ENCODE results near the gene LRRC74B.
"Not testable (repeated sequence)": the region's sequence is repeated elsewhere in the genome, so short reads cannot be mapped to it uniquely, and the experiment has no call there.

Gene LRRC74B

DNA sequence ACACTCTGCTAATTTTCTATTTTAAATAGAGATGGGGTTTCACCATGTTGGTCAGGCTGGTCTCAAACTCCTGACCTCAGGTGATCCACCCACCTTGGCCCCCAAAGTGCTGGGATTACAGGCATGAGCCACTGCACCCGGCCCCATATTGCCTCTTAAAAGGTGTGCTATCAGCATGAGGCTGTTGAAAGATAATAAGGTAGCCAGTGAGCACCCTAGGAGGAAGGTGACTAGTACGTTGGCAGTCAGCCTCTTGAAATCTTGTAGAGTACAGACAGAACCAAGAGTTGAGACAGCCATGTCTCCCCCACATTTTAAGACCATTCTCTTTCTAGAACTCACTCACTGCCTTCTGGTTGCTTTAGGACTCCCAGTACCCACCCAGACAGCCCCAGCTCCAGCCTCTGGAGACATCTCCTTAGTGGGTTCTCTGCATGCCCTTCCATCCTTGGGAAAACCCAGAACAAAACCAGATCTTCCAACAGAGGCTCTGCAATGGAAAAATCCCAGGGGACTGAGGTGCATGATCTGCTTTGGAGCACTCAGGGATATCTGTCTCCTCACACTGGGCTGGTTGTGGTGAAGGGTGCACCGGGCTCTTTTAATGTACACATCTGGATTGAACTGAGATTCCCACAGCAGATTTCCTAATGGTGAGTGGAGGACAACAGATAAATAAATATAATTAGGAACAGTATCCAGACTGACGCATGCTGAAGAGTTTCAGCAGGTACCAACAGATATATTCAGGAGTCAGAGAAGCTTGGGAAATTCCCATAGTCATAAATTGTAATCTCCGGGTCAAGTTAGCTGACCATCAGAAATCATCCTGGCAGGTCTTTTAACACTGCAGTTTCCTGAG, 49.4 kb downstream of the LRRC74B start:
- H3K9ac ChIP-seq (ENCODE audit: insufficient read length, low read depth), result no peak overlapping the region
- H3K9me3 ChIP-seq (ENCODE audit: insufficient read depth, low read length), result no peaks in the 10 kb centered on the region
- H3K4me1 ChIP-seq (ENCODE audit: insufficient read depth, insufficient read length), result no peaks in the 10 kb centered on the region
- H3K4me3 ChIP-seq (ENCODE audit: insufficient read length, low read depth), result no peak overlapping the region
- no peak for DNase-seq (ENCODE audit: low read depth, low spot score)
- H3K27me3 ChIP-seq (ENCODE audit: insufficient read depth, insufficient read length), result no peaks in the 10 kb centered on the region
- no peak for TF ChIP-seq ZNF274 (IDR thresholded peaks at IDR 0.05; ENCODE audit: low read depth, low read length)
- TF ChIP-seq YY1 (IDR thresholded peaks at IDR 0.05; ENCODE audit: insufficient read depth, insufficient read length), result no peak
- TF ChIP-seq SUZ12 (IDR thresholded peaks at IDR 0.05; ENCODE audit: extremely low read depth, insufficient read depth, insufficient read length), result no peak
- no peaks in the 10 kb centered on the region for H3K36me3 ChIP-seq (ENCODE audit: insufficient read depth, insufficient read length, low read length)

GRCh38 chr22:21095773-21096107, 50.0 kb downstream of the LRRC74B start:
- no peak for DNase-seq (ENCODE audit: low read depth, low spot score)
- Histone ChIP-seq H3K9me3 (ENCODE audit: insufficient read depth, low read length) (no peaks in the 10 kb centered on the region), H3K36me3 (ENCODE audit: insufficient read depth, insufficient read length, low read length) (no peaks in the 10 kb centered on the region), H3K4me1 (ENCODE audit: insufficient read depth, insufficient read length) (no peaks in the 10 kb centered on the region), H3K9ac (ENCODE audit: insufficient read length, low read depth) (no peak overlapping the region), H3K4me3 (ENCODE audit: insufficient read length, low read depth) (no peak overlapping the region), H3K27me3 (ENCODE audit: insufficient read depth, insufficient read length) (no peaks in the 10 kb centered on the region)
- TF ChIP-seq YY1 (IDR thresholded peaks at IDR 0.05; ENCODE audit: insufficient read depth, insufficient read length) (no peak), SUZ12 (IDR thresholded peaks at IDR 0.05; ENCODE audit: extremely low read depth, insufficient read depth, insufficient read length) (no peak), ZNF274 (IDR thresholded peaks at IDR 0.05; ENCODE audit: low read depth, low read length) (no peak)

- not testable (repeated sequence) for DNase-seq (ENCODE audit: low read depth, low spot score); H3K9ac ChIP-seq (ENCODE audit: insufficient read length, low read depth); H3K9me3 ChIP-seq (ENCODE audit: insufficient read depth, low read length); H3K36me3 ChIP-seq (ENCODE audit: insufficient read depth, insufficient read length, low read length); H3K4me3 ChIP-seq (ENCODE audit: insufficient read length, low read depth); H3K27me3 ChIP-seq (ENCODE audit: insufficient read depth, insufficient read length); H3K4me1 ChIP-seq (ENCODE audit: insufficient read depth, insufficient read length)
Observed at GRCh38 chr22:21096878-21097277, 51.1 kb downstream of the LRRC74B start.

DNA sequence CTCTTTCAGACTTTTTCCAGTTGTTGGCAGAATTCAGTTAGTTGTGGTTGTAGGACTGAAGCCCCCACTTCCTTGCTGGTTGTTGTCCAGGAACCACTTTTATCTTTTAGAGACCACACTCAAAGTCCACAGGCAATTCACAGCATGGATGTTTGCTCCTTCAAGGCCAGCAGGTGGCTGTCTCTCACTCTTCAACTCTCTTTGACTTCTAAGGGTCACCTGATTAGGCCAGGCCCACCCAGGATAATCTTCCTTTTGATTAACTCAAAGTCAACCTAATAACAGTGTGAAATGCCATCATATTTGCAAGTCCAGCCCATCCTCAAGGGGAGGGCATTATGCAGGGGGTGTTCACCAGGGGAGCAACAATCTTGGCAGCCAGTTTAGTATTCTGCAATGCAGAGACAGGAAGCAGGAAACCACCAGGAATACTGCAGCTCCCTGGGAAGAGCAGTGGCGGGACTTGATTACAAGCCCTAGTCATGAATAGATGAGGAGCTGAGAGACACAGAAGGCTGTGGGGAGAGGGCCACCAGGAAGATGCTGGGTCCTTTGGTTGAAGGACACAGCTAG, 52.4 kb downstream of the LRRC74B start:
- Histone ChIP-seq H3K27me3 (ENCODE audit: insufficient read depth, insufficient read length) (no peaks in the 10 kb centered on the region), H3K9ac (ENCODE audit: insufficient read length, low read depth) (no peak overlapping the region), H3K4me3 (ENCODE audit: insufficient read length, low read depth) (no peak overlapping the region), H3K4me1 (ENCODE audit: insufficient read depth, insufficient read length) (no peaks in the 10 kb centered on the region), H3K36me3 (ENCODE audit: insufficient read depth, insufficient read length, low read length) (no peaks in the 10 kb centered on the region), H3K9me3 (ENCODE audit: insufficient read depth, low read length) (no peaks in the 10 kb centered on the region)
- TF ChIP-seq SUZ12 (IDR thresholded peaks at IDR 0.05; ENCODE audit: extremely low read depth, insufficient read depth, insufficient read length) (no peak), YY1 (IDR thresholded peaks at IDR 0.05; ENCODE audit: insufficient read depth, insufficient read length) (no peak)
- no peak for DNase-seq (ENCODE audit: low read depth, low spot score)

GRCh38 chr22:21099578-21099977, 53.8 kb downstream of the LRRC74B start:
- Histone ChIP-seq H3K36me3 (ENCODE audit: insufficient read depth, insufficient read length, low read length) (no peaks in the 10 kb centered on the region), H3K4me1 (ENCODE audit: insufficient read depth, insufficient read length) (no peaks in the 10 kb centered on the region), H3K27me3 (ENCODE audit: insufficient read depth, insufficient read length) (no peaks in the 10 kb centered on the region), H3K9ac (ENCODE audit: insufficient read length, low read depth) (no peak overlapping the region), H3K4me3 (ENCODE audit: insufficient read length, low read depth) (no peak overlapping the region), H3K9me3 (ENCODE audit: insufficient read depth, low read length) (no peaks in the 10 kb centered on the region)
- TF ChIP-seq ZNF274 (IDR thresholded peaks at IDR 0.05; ENCODE audit: low read depth, low read length) (no peak), SUZ12 (IDR thresholded peaks at IDR 0.05; ENCODE audit: extremely low read depth, insufficient read depth, insufficient read length) (no peak), YY1 (IDR thresholded peaks at IDR 0.05; ENCODE audit: insufficient read depth, insufficient read length) (no peak)
- no peak for DNase-seq (ENCODE audit: low read depth, low spot score)

DNA sequence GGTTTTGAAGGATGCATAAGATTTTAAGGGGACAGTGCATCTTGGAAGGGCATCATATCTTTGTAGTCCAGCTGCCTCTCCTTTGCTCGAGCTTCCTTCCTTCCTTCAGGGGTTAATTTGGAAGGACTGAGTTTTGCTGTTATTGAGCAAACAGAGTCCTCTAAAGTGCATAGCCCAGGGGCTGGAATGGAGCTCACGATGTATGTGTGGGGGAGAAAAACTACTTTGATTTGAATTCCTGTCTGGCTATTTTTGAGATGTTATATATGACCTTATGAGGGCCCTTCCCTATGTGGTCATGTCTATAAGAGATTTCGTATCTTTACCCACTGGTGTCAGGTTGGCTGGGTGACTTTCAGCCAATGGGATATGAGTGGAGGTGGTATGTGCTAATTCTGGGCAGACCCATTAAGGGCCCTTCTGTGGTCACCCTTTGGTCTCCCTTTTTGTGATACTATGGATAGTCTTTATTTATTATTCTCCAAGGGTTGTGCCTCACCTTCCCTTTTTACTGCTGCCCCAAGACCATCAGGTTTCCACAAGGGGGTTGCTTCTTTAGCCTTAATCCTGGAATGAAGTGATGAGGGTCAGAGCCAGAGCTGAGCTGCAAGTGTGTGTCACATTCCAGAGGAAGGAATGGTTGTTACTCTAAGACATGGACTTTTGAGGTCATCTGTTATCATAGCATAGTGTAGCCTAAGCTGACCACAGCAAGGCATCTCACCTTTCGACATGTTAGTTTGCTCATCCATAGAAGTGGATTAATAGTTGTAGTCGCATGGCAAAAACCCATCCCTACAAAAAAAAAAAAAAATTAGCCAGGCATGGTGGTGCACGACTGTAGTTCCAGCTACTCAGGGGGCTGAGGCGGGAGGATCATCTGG, 54.6 kb downstream of the LRRC74B start:
- TF ChIP-seq YY1 (IDR thresholded peaks at IDR 0.05; ENCODE audit: insufficient read depth, insufficient read length) (no peak), SUZ12 (IDR thresholded peaks at IDR 0.05; ENCODE audit: extremely low read depth, insufficient read depth, insufficient read length) (no peak), ZNF274 (IDR thresholded peaks at IDR 0.05; ENCODE audit: low read depth, low read length) (no peak)
- Histone ChIP-seq H3K27me3 (ENCODE audit: insufficient read depth, insufficient read length) (no peaks in the 10 kb centered on the region), H3K36me3 (ENCODE audit: insufficient read depth, insufficient read length, low read length) (no peaks in the 10 kb centered on the region), H3K9ac (ENCODE audit: insufficient read length, low read depth) (no peak overlapping the region), H3K9me3 (ENCODE audit: insufficient read depth, low read length) (no peaks in the 10 kb centered on the region), H3K4me1 (ENCODE audit: insufficient read depth, insufficient read length) (no peaks in the 10 kb centered on the region), H3K4me3 (ENCODE audit: insufficient read length, low read depth) (no peak overlapping the region)
- no peak for DNase-seq (ENCODE audit: low read depth, low spot score)
